Uterus (tissue), 4 donors: ENCODE data around the gene OGDHL. TPM values are rescaled to one million over a fixed set of nuclear protein-coding genes. Genes with fewer than 3 reads are reported as not detected.

Experiments used
- DNase-seq, 2 donors: peaks; one replicate each; pipeline ENCODE4 v3.0.0-alpha.2; 2019 to 2020
- H3K27ac ChIP-seq, 2 donors: fragments of 200-600 bp; sonication (generic); 1 replicate in 1 of 2; 2 replicates in 1 of 2; pipeline ENCODE4 v1.5.1; 2016 to 2018
- H3K27me3 ChIP-seq, 2 donors: fragments of 200-600 bp; sonication (generic); one replicate each; pipeline ENCODE4 v1.5.1; 2018 to 2019; ENCODE audit warnings: control low read depth in 1 of 2
- H3K36me3 ChIP-seq, 2 donors: fragments of 200-600 bp; sonication (generic); one replicate each; pipeline ENCODE4 v1.5.1; 2019; ENCODE audit warnings: control low read depth in 1 of 2
- H3K4me1 ChIP-seq, 2 donors: fragments of 200-600 bp; sonication (generic); one replicate each; pipeline ENCODE4 v1.5.1; 2018 to 2019; ENCODE audit warnings: control low read depth in 1 of 2
- H3K4me3 ChIP-seq, 2 donors: fragments of 200-600 bp; sonication (generic); 1 replicate in 1 of 2; 2 replicates in 1 of 2; pipeline ENCODE4 v1.5.1; 2018 to 2019; ENCODE audit warnings: mild to moderate bottlenecking in 1 of 2
- H3K9me3 ChIP-seq, 2 donors: fragments of 200-600 bp; sonication (generic); one replicate each; pipeline ENCODE4 v1.5.1; 2019; ENCODE audit warnings: control low read depth in 1 of 2
- CTCF ChIP-seq, 4 experiments: fragments of 200-600 bp in 2 of 4; fragments of 450-650 bp in 2 of 4; sonication (generic) in 2 of 4; IDR thresholded peaks; one replicate each; pipeline ENCODE4 v1.5.1; 2016 to 2019; ENCODE audit warnings: antibody characterized with exemption in 4 of 4, mild to moderate bottlenecking in 2 of 4, moderate library complexity in 1 of 4
- POLR2A ChIP-seq, 2 donors: fragments of 450-650 bp; IDR thresholded peaks; one replicate each; pipeline ENCODE4 v1.6.1; 2016; ENCODE audit warnings: antibody characterized with exemption in 2 of 2, mild to moderate bottlenecking in 1 of 2, moderate library complexity in 1 of 2
- intact Hi-C: fragments of 100-400 bp; cut with DNase I; formaldehyde crosslinking; loops from one replicate; pipeline ENCODE4 v1.15.1; 2023; ENCODE audit warnings: low total_unique reads
- total RNA-seq, 4 donors: library from RNA; depleted of rRNA in 3 of 4; stranded (reverse); fragments of >200 nt in 3 of 4; gene quantifications; one replicate each; pipeline versions ENCODE4 v1.1.0 to v1.2.4, GENCODE V29; 2014 to 2023
- donor health status: DM: yes; HTN: yes; CAD: no.

Gene OGDHL
- total RNA-seq = 1 to 10 TPM in 1 of 4 donors, under 1 TPM in 1, not detected in 2; 0.15 to 5.9 TPM

DNA sequence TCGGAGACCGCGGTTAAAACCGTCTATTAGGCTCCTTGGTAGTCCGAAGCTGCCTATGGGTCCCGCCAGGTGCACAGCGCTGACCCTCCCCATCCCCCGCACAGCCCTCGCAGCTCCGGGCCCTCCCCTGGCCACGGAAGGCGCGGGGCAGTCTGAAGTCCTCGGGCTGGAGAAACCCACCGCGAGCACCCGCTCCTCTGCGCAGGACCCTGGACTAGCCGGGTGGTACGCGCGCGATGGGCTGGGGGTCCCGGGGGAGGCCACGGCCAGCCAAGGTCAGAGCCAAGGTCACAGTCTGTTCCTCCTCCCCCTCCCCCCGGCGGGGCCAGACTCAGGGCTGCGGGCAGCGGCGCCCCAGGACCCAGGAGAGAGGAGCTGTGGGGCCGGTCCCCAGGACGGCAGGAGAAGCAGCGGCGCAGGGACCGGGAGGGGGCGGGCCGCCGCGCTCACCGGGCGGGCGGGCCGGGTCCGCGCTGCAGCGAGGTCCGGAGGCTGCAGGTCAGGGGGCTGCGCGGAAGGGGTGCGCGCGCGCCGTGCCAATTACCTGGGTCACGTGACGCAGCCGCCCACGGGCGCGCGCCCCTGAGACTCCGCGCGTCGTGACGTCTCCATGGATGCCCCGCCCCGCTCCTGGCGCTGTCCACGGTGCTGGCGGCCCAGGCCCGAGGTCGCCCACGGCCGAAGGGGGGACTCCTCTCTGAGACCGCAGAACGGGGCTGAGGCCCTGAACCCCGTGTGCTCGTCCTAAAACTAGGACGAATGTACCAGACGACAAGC is at the start of gene OGDHL:
Gene OGDHL, minus strand, starts transcription at position 535 of the 777 bp plus-strand sequence. CDS start 3,731 bp downstream, outside the sequence.
- TF ChIP-seq POLR2A (IDR thresholded peaks at IDR 0.05) = no peak
- TF ChIP-seq CTCF (IDR thresholded peaks at IDR 0.05) = no peak
- DNase-seq = no peak
- no peaks in the 10 kb centered on the region for H3K9me3 ChIP-seq
- peak within 1 kb of the TSS; percentile 14 to 48 for H3K4me3 ChIP-seq
- no peaks in the 10 kb centered on the region for H3K27me3 ChIP-seq
- H3K4me1 ChIP-seq = no peaks in the 10 kb centered on the region
- no peaks in the 10 kb centered on the region for H3K36me3 ChIP-seq
- H3K27ac ChIP-seq = no peak within 1 kb of the TSS
- intact Hi-C loops = no loop called here

- Histone ChIP-seq H3K4me1 (no peaks in the 10 kb centered on the region), H3K36me3 (no peaks in the 10 kb centered on the region), H3K9me3 (no peaks in the 10 kb centered on the region), H3K27ac (no peak overlapping the region), H3K27me3 (no peaks in the 10 kb centered on the region), H3K4me3 (no peak overlapping the region)
- DNase-seq = no peak
- intact Hi-C loops = no loop called here
- TF ChIP-seq POLR2A (IDR thresholded peaks at IDR 0.05) = no peak
- TF ChIP-seq CTCF (IDR thresholded peaks at IDR 0.05) = no peak
Measured at GRCh38 chr10:49803988-49804387, 41.9 kb upstream of the OGDHL start.

DNA sequence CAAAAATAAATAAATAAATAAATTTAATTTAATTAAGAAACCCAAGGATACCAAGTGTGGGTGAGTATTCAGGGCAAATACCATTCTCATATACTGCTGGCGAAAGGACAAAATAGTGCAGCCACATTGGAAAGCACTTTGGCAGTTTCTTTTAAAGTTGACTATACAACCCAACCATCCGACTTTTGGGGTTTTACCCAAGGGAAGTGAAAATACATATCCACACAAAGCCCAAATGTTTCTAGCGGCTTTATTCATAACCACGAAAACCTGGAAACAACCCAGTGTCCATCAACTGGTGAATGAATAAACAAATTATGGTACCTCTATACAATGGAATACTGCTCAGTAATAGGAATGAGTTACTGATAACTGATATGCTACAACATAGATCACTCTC is 36.2 kb upstream of the OGDHL start:
- TF ChIP-seq CTCF (IDR thresholded peaks at IDR 0.05) = no peak
- intact Hi-C loops = no loop called here
- H3K4me3 ChIP-seq = no peak overlapping the region
- no peak for DNase-seq
- no peak overlapping the region for H3K27ac ChIP-seq
- no peaks in the 10 kb centered on the region for H3K36me3 ChIP-seq
- no peaks in the 10 kb centered on the region for H3K4me1 ChIP-seq
- no peaks in the 10 kb centered on the region for H3K9me3 ChIP-seq
- no peaks in the 10 kb centered on the region for H3K27me3 ChIP-seq

GRCh38 chr10:49791100-49791499 is 29.0 kb upstream of the OGDHL start:
- no peak for DNase-seq
- Histone ChIP-seq H3K27ac (no peak overlapping the region), H3K9me3 (no peaks in the 10 kb centered on the region), H3K36me3 (no peaks in the 10 kb centered on the region), H3K27me3 (no peaks in the 10 kb centered on the region), H3K4me3 (no peak overlapping the region), H3K4me1 (no peaks in the 10 kb centered on the region)
- no peak for TF ChIP-seq POLR2A (IDR thresholded peaks at IDR 0.05)
- no peak for TF ChIP-seq CTCF (IDR thresholded peaks at IDR 0.05)
- intact Hi-C loops = no loop called here

DNA sequence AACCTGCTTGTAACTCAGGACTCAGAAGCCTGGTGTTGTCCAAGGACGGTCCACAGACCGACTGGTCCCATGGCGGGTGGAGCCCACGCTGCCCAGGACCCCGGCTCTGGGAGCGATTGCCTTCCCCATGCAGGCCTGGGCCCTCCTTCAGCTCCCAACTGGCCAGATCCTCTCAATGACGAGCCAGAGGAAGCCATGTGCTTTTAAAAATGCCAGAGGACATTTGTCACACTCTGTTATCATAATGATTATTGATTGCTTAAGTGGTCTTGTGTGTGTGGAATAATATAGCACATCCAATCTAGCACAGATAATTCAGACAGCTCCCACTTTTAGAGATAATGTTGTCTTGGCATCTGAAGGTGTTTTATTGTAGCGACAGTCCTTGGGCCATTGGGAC is 22.6 kb upstream of the OGDHL start:
- DNase-seq = no peak
- H3K4me1 ChIP-seq = no peaks in the 10 kb centered on the region
- H3K9me3 ChIP-seq = no peaks in the 10 kb centered on the region
- intact Hi-C loops = no loop called here
- H3K27ac ChIP-seq = no peak overlapping the region
- H3K4me3 ChIP-seq = no peak overlapping the region
- TF ChIP-seq CTCF (IDR thresholded peaks at IDR 0.05) = no peak
- no peak for TF ChIP-seq POLR2A (IDR thresholded peaks at IDR 0.05)
- no peaks in the 10 kb centered on the region for H3K36me3 ChIP-seq
- H3K27me3 ChIP-seq = no peaks in the 10 kb centered on the region
